DND-41 (cell line): Measurements from ENCODE around the gene PDE4D.

Source experiments
- ATAC-seq: fragments of 200-7000 bp; cut with Tn5 transposase; 3 replicates; pipeline ENCODE4 v1.9.1; 2021; ENCODE audit warnings: low read depth; ENCODE audit not compliant: insufficient read depth
- DNase-seq: peaks from one replicate; pipeline ENCODE4 v3.0.0-alpha.2; 2020
- H2AFZ ChIP-seq: 2 replicates; pipeline ENCODE4 v1.6.0; 2012; ENCODE audit warnings: low read depth, low read length
- H3K27ac ChIP-seq: 2 replicates; pipeline ENCODE4 v1.5.1; 2012; ENCODE audit warnings: low read length, inconsistent platforms
- H3K27me3 ChIP-seq: fragments of 200-600 bp; sonication (generic); 2 replicates; pipeline ENCODE4 v1.6.0; 2012; ENCODE audit warnings: low read length, mild to moderate bottlenecking, inconsistent platforms; ENCODE audit not compliant: insufficient read depth, poor library complexity
- H3K36me3 ChIP-seq: 2 replicates; pipeline ENCODE4 v1.5.1; 2012; ENCODE audit warnings: low read length, inconsistent platforms; ENCODE audit not compliant: insufficient read depth
- H3K4me1 ChIP-seq: 2 replicates; pipeline ENCODE4 v1.5.1; 2012; ENCODE audit warnings: mild to moderate bottlenecking, low read length; ENCODE audit not compliant: insufficient read depth
- H3K4me2 ChIP-seq: 2 replicates; pipeline ENCODE4 v1.6.0; 2012; ENCODE audit warnings: mild to moderate bottlenecking, moderate library complexity, low read length, inconsistent platforms; ENCODE audit not compliant: insufficient read depth
- H3K4me3 ChIP-seq, 2 experiments: fragments of 200-600 bp in 1 of 2; shearing (Covaris generic) in 1 of 2; 2 replicates each; pipeline ENCODE4 v1.5.1; 2012 to 2016; ENCODE audit warnings: inconsistent platforms in 2 of 2, low read length in 2 of 2, mild to moderate bottlenecking in 2 of 2, low read depth in 1 of 2, moderate library complexity in 1 of 2
- H3K79me2 ChIP-seq: 2 replicates; pipeline ENCODE4 v1.6.0; 2012; ENCODE audit warnings: low read length, inconsistent platforms; ENCODE audit not compliant: insufficient read depth
- H3K9ac ChIP-seq: 2 replicates; pipeline ENCODE4 v1.6.0; 2012; ENCODE audit warnings: low read depth, mild to moderate bottlenecking, inconsistent platforms, low read length, moderate library complexity
- H3K9me3 ChIP-seq: 2 replicates; pipeline ENCODE4 v1.5.1; 2012; ENCODE audit warnings: low read length, moderate library complexity, mild to moderate bottlenecking, inconsistent platforms; ENCODE audit not compliant: insufficient read depth, severe bottlenecking
- H4K20me1 ChIP-seq: 2 replicates; pipeline ENCODE4 v1.6.0; 2012; ENCODE audit warnings: low read length; ENCODE audit not compliant: insufficient read depth
- CTCF ChIP-seq: IDR thresholded peaks from 2 replicates; pipeline ENCODE4 v1.5.1; 2012; ENCODE audit warnings: borderline replicate concordance, low read length, moderate library complexity, mild to moderate bottlenecking; ENCODE audit not compliant: poor library complexity, severe bottlenecking; ENCODE audit errors: extremely low read depth
- EZH2 ChIP-seq: IDR thresholded peaks from 3 replicates; pipeline ENCODE4 v1.6.1; 2012; ENCODE audit warnings: borderline replicate concordance, low read depth, mild to moderate bottlenecking, moderate library complexity, low read length, inconsistent platforms; ENCODE audit not compliant: severe bottlenecking

Gene PDE4D

DNA sequence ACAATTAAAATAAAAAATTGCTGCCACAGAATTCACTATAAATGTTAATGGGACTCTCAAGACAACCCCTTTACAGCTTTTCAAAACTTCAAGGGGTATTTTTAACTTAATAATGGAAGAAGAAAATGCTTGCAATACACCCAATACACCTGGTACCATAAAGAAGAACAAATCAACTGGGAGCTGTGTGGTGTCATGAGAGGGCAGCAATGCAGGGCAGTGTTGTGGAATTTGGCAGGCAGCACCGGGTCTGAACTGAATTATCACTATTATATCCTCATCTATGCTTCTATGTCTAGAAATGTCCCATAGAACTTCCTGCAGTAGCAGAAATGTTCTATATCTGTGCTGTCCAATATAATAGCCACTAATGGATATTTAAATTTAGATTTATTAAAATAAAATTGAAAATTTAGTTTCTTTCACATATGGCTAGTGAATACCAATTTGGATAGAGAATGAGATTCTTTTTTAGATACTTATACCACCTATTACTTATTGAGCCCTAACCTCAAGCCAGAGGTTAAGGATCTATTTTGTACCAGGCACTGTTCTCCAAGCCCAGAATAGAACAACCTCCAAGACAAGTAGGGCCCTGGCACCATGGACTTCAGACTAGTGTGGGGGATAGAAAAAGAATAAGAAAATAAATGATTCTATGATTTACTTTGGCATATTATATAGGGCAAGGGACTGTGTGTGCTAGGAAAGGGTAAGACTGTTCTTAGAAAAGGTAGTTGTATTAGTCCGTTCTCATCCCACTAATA is 265.3 kb downstream of the PDE4D start:
- Histone ChIP-seq H3K9me3 (peaks cover 2% of the 10 kb centered on the region), H3K4me1 (no peaks in the 10 kb centered on the region), H3K27ac (no peak overlapping the region), H2AFZ (no peak overlapping the region), H3K27me3 (no peaks in the 10 kb centered on the region), H3K9ac (no peak overlapping the region), H3K36me3 (no peaks in the 10 kb centered on the region), H3K79me2 (no peaks in the 10 kb centered on the region), H3K4me3 (no peak overlapping the region), H4K20me1 (no peaks in the 10 kb centered on the region), H3K4me2 (no peak overlapping the region)
- DNase-seq (no peak), ATAC-seq (no peak)
- TF ChIP-seq EZH2 (no peak), CTCF (no peak)

DNA sequence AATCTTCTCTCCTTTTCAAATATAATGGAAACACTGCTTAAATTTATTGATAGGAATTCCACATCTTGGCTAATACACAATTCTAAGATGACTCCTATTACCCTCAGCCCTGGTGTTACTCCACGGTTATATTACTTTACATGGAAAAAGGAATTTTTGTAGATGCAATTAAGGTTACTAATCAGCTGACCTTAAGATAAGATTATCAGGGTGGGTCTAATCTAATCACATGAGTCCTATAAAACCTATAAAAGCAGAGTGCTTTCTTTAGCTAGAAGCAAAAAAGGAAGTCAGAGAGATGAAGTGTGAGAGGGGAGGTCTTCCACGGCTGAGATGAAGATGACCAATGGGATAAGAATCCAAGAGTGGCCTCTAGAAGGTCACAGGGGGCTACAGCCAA is 268.6 kb downstream of the PDE4D start:
- H3K79me2 ChIP-seq = no peaks in the 10 kb centered on the region
- peaks cover 2% of the 10 kb centered on the region for H3K9me3 ChIP-seq
- H3K9ac ChIP-seq = no peak overlapping the region
- H3K27ac ChIP-seq = no peak overlapping the region
- no peak overlapping the region for H3K4me2 ChIP-seq
- H4K20me1 ChIP-seq = no peaks in the 10 kb centered on the region
- TF ChIP-seq CTCF = no peak
- no peak for ATAC-seq
- no peak overlapping the region for H2AFZ ChIP-seq
- no peak for DNase-seq
- H3K36me3 ChIP-seq = no peaks in the 10 kb centered on the region
- no peaks in the 10 kb centered on the region for H3K27me3 ChIP-seq
- H3K4me3 ChIP-seq = no peak overlapping the region
- no peaks in the 10 kb centered on the region for H3K4me1 ChIP-seq

GRCh38 chr5:59622848-59623247 is 270.7 kb downstream of the PDE4D start:
- no peak for DNase-seq
- Histone ChIP-seq H3K36me3 (no peaks in the 10 kb centered on the region), H3K4me2 (no peak overlapping the region), H3K79me2 (no peaks in the 10 kb centered on the region), H2AFZ (no peak overlapping the region), H3K27ac (no peak overlapping the region), H3K4me1 (no peaks in the 10 kb centered on the region), H4K20me1 (no peaks in the 10 kb centered on the region), H3K4me3 (no peak overlapping the region), H3K9me3 (no peaks in the 10 kb centered on the region), H3K27me3 (no peaks in the 10 kb centered on the region), H3K9ac (no peak overlapping the region)
- no peak for TF ChIP-seq CTCF
- TF ChIP-seq EZH2 = no peak
- no peak for ATAC-seq
